SU-DHL-6 (cell line): ENCODE data around the gene GRIK2.

Experiments used
- H2AFZ ChIP-seq: fragments of 200-600 bp; sonication (generic); 2 replicates; pipeline ENCODE4 v1.6.1; 2014; ENCODE audit warnings: low read depth, mild to moderate bottlenecking, moderate library complexity, mixed read lengths, antibody characterized with exemption, low read length; ENCODE audit not compliant: severe bottlenecking
- H3F3A ChIP-seq: fragments of 200-600 bp; shearing (Covaris generic); 2 replicates; pipeline ENCODE4 v1.6.0; 2016; ENCODE audit warnings: antibody characterized with exemption, mild to moderate bottlenecking; ENCODE audit not compliant: insufficient read depth
- H3K27ac ChIP-seq: fragments of 200-600 bp; sonication (generic); 2 replicates; pipeline ENCODE4 v1.5.1; 2016; ENCODE audit warnings: low read depth, mild to moderate bottlenecking, low read length, moderate library complexity, mixed read lengths
- H3K27me3 ChIP-seq: fragments of 200-600 bp; sonication (generic), shearing (Covaris generic); 2 replicates; pipeline ENCODE4 v1.6.0; 2014; ENCODE audit warnings: mild to moderate bottlenecking, low read length
- H3K36me3 ChIP-seq: fragments of 200-600 bp; sonication (generic); 2 replicates; pipeline ENCODE4 v1.6.1; 2014; ENCODE audit warnings: mild to moderate bottlenecking, low read length, mixed read lengths
- H3K4me2 ChIP-seq: fragments of 300-600, 200-600 bp; shearing (Covaris generic), sonication (generic); 2 replicates; pipeline ENCODE4 v1.6.0; 2014; ENCODE audit warnings: low read length, low read depth, mild to moderate bottlenecking; ENCODE audit not compliant: poor library complexity, severe bottlenecking
- H3K4me3 ChIP-seq: fragments of 200-600 bp; sonication (generic); 2 replicates; pipeline ENCODE4 v1.5.1; 2014; ENCODE audit warnings: antibody characterized with exemption, low read length, mild to moderate bottlenecking, mixed read lengths; ENCODE audit not compliant: insufficient read depth, poor library complexity, severe bottlenecking
- H3K79me2 ChIP-seq: fragments of 200-600 bp; sonication (generic); 2 replicates; pipeline ENCODE4 v1.6.1; 2014; ENCODE audit warnings: mild to moderate bottlenecking, low read length, moderate library complexity; ENCODE audit not compliant: insufficient read depth
- H3K9ac ChIP-seq: fragments of 200-600 bp; sonication (generic); 2 replicates; pipeline ENCODE4 v1.7.0; 2014; ENCODE audit warnings: mild to moderate bottlenecking, low read length
- H3K9me2 ChIP-seq: fragments of 200-600 bp; sonication (generic); replicated peaks from 2 replicates; pipeline ENCODE4 v1.6.1; 2014; ENCODE audit warnings: low read length; ENCODE audit not compliant: insufficient read depth
- H3K9me3 ChIP-seq: fragments of 200-600 bp; sonication (generic); 2 replicates; pipeline ENCODE4 v1.6.1; 2014; ENCODE audit warnings: low read length, mixed read lengths; ENCODE audit not compliant: insufficient read depth
- H4K20me1 ChIP-seq: fragments of 200-600 bp; sonication (generic); 2 replicates; pipeline ENCODE4 v1.6.1; 2014; ENCODE audit warnings: low read depth, mild to moderate bottlenecking, antibody characterized with exemption, low read length, moderate library complexity, mixed read lengths
- CTCF ChIP-seq: fragments of 200-600 bp; sonication (generic); IDR thresholded peaks from one replicate; pipeline ENCODE4 v1.5.1; 2017; ENCODE audit warnings: antibody characterized with exemption, mild to moderate bottlenecking, low read length, moderate library complexity; ENCODE audit not compliant: insufficient read depth, poor library complexity, severe bottlenecking
- EZH2phosphoT487 ChIP-seq: fragments of 200-600 bp; sonication (generic), shearing (Covaris generic); conservative IDR thresholded peaks from 2 replicates; pipeline ENCODE4 v1.6.1; 2018; ENCODE audit warnings: mild to moderate bottlenecking, antibody characterized with exemption, low read length, moderate library complexity, mixed read lengths

GRIK2 gene

GRCh38 chr6:101443315-101443714, 49.8 kb downstream of the GRIK2 start:
- no peaks in the 10 kb centered on the region for H4K20me1 ChIP-seq

GRCh38 chr6:101444717-101445116, 51.2 kb downstream of the GRIK2 start:
- Histone ChIP-seq H4K20me1 (no peaks in the 10 kb centered on the region), H3K79me2 (no peaks in the 10 kb centered on the region), H3K27ac (no peak overlapping the region), H3K9ac (no peak overlapping the region), H2AFZ (no peak overlapping the region), H3K4me2 (no peak overlapping the region), H3K36me3 (no peaks in the 10 kb centered on the region), H3K27me3 (no peaks in the 10 kb centered on the region), H3K4me3 (no peak overlapping the region), H3K9me3 (no peaks in the 10 kb centered on the region), H3K9me2 (no peaks in the 10 kb centered on the region), H3F3A (no peaks in the 10 kb centered on the region)
- TF ChIP-seq CTCF (no peak), EZH2phosphoT487 (no peak)

More at GRCh38 chr6:101443315-101443714, 49.8 kb downstream of the GRIK2 start:
- no peaks in the 10 kb centered on the region for H3K36me3 ChIP-seq
- no peak overlapping the region for H3K27ac ChIP-seq
- H3K4me3 ChIP-seq, result no peak overlapping the region
- no peaks in the 10 kb centered on the region for H3F3A ChIP-seq
- no peaks in the 10 kb centered on the region for H3K27me3 ChIP-seq
- TF ChIP-seq CTCF, result no peak
- no peak for TF ChIP-seq EZH2phosphoT487
- no peaks in the 10 kb centered on the region for H3K9me3 ChIP-seq
- H3K9ac ChIP-seq, result no peak overlapping the region
- H3K4me2 ChIP-seq, result no peak overlapping the region
- H2AFZ ChIP-seq, result no peak overlapping the region
- H3K9me2 ChIP-seq, result no peaks in the 10 kb centered on the region
- no peaks in the 10 kb centered on the region for H3K79me2 ChIP-seq

GRCh38 chr6:101445527-101445926, 52.0 kb downstream of the GRIK2 start:
- Histone ChIP-seq H3K79me2 (no peaks in the 10 kb centered on the region), H3K9ac (no peak overlapping the region), H3K4me3 (no peak overlapping the region), H3F3A (no peaks in the 10 kb centered on the region), H3K9me3 (no peaks in the 10 kb centered on the region), H4K20me1 (no peaks in the 10 kb centered on the region), H3K27me3 (no peaks in the 10 kb centered on the region), H2AFZ (no peak overlapping the region), H3K4me2 (no peak overlapping the region), H3K36me3 (no peaks in the 10 kb centered on the region), H3K27ac (no peak overlapping the region), H3K9me2 (no peaks in the 10 kb centered on the region)
- TF ChIP-seq CTCF (no peak), EZH2phosphoT487 (no peak)

GRCh38 chr6:101450901-101451300, 57.4 kb downstream of the GRIK2 start:
- no peak overlapping the region for H3K27ac ChIP-seq
- H3F3A ChIP-seq, result no peaks in the 10 kb centered on the region
- H2AFZ ChIP-seq, result no peak overlapping the region

More at GRCh38 chr6:101450901-101451300, 57.4 kb downstream of the GRIK2 start:
- no peaks in the 10 kb centered on the region for H3K9me2 ChIP-seq
- H3K4me3 ChIP-seq, result no peak overlapping the region
- TF ChIP-seq CTCF, result no peak
- no peak for TF ChIP-seq EZH2phosphoT487
- H4K20me1 ChIP-seq, result no peaks in the 10 kb centered on the region
- no peak overlapping the region for H3K4me2 ChIP-seq
- no peak overlapping the region for H3K9ac ChIP-seq
- no peaks in the 10 kb centered on the region for H3K79me2 ChIP-seq
- no peaks in the 10 kb centered on the region for H3K36me3 ChIP-seq
- no peaks in the 10 kb centered on the region for H3K27me3 ChIP-seq
- H3K9me3 ChIP-seq, result no peaks in the 10 kb centered on the region
